Measurements from ENCODE around the gene MOB3B.

- peak; percentile 33 to 83 (median 76) for TF ChIP-seq CTCF (IDR thresholded peaks at IDR 0.05)
- no peak for TF ChIP-seq POLR2A (IDR thresholded peaks at IDR 0.05)
These were observed 253.2 kb downstream of the MOB3B start for GRCh38 chr9:27276193-27277030.
